ENCODE results near the gene ULK3. TPM values are rescaled to one million over a fixed set of nuclear protein-coding genes. Genes with fewer than 3 reads are reported as not detected.

ULK3 gene
- total and polyA plus RNA-seq, 10 of the 15 experiments (the other 5 are each of a cell fraction or from before 2014, with no cell fraction given), result 0.64 to 38.8 (median 27.1) TPM

GRCh38 chr15:74809956-74810355, 33.0 kb downstream of the ULK3 start (continued):
- no peak for TF ChIP-seq ZNF592 (IDR thresholded peaks at IDR 0.05)
- no peak for TF ChIP-seq KDM1A (IDR thresholded peaks at IDR 0.05; ENCODE audit: borderline replicate concordance)
- no peak for TF ChIP-seq ZSCAN29 (IDR thresholded peaks at IDR 0.05)

DNA sequence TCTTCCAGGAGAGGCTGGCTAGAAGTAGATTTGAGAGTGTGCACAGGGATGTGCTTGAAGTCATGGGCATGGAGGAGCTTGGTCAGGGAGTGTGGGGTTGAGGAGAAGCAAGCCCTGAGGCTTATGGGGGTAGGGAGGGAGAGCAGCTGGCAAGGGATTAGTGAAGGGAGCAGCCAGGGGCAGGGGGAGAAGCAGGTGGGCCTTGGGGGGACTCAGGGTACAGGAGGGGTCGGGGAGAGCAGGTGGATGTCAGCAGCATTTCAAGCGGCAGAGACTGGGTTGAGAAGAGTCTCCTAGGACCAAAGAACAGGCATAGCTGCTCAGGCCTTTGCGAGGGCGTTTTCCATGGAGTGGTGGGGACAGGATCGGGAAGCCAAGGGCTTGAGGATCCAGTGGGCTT, 33.7 kb downstream of the ULK3 start:
- ChIA-PET RAD21 (ENCODE audit: unreplicated experiment) (interaction anchor here (1.0 to 2.5 kb wide), 4 partner anchors 10 to 93 kb away, joined by 3 to 10 read pairs (median 5); no protein-coding TSS in a partner anchor), CTCF (interaction anchor here (0.7 to 3.7 kb wide), 10 partner anchors 9 to 141 kb away, joined by 3 to 21 read pairs (median 4); partner anchors contain the start of gene FAM219B), SMC1A (ENCODE audit: uncharacterized antibody, unreplicated experiment) (no interaction called here), POLR2A (interaction anchor here (0.8 kb wide), 1 partner anchor 97 kb away, joined by 3 read pairs; the partner anchor contains the start of gene FAM219B)
- no peaks in the 10 kb centered on the region for H3K27me3 ChIP-seq (replicated peaks in 1 of 2; ENCODE audit: control insufficient read depth in 2 of 2, insufficient read depth in 2 of 2, low read length in 1 of 2)
- DNase-seq (ENCODE audit: low read depth, low spot score) (no peak), ATAC-seq (no peak), FAIRE-seq (no peak)
- intact Hi-C loops (cut with micrococcal nuclease; ENCODE audit: unreplicated experiment), result no loop called here
- no peak overlapping the region for H3K27ac ChIP-seq (ENCODE audit: control insufficient read depth, insufficient read depth)
- BruUV-seq (replicated peaks), result no TSS peak
- H3K9me3 ChIP-seq (replicated peaks; ENCODE audit: control insufficient read depth, insufficient read depth, low read length), result no peaks in the 10 kb centered on the region
- no peak overlapping the region for H2AFZ ChIP-seq (ENCODE audit: control insufficient read depth, low read depth, low read length)
- no peaks in the 10 kb centered on the region for H3K4me1 ChIP-seq (ENCODE audit: control insufficient read depth, insufficient read depth, low read length)
- in situ Hi-C loops (cut with MboI), result no loop called here
- H4K20me1 ChIP-seq (ENCODE audit: control insufficient read depth, insufficient read depth), result no peaks in the 10 kb centered on the region
- WGBS (ENCODE audit: insufficient coverage, insufficient replicate concordance, low lambda C conversion rate, missing lambda C conversion rate), result 58% methylated on average over 5 of the region's 5 CpGs
- H3K36me3 ChIP-seq (ENCODE audit: control insufficient read depth in 2 of 2, insufficient read depth in 2 of 2, low read length in 1 of 2), result peaks cover 1 to 4% of the 10 kb centered on the region in 2 experiments; a peak in 3 of 4 replicates
- no peaks in the 10 kb centered on the region for H3K79me2 ChIP-seq (ENCODE audit: control insufficient read depth, insufficient read depth, low read length)
- H3K4me3 ChIP-seq, result no peak overlapping the region
- no peak overlapping the region for H3K4me2 ChIP-seq (ENCODE audit: control insufficient read depth, insufficient read depth)
- H3K9ac ChIP-seq (ENCODE audit: control insufficient read depth, insufficient read depth, low read length), result no peak overlapping the region
- TF ChIP-seq BHLHE40 (IDR thresholded peaks at IDR 0.05; ENCODE audit: borderline replicate concordance in 1 of 2, low read depth in 2 of 2, low read length in 1 of 2) (no peak), HCFC1 (IDR thresholded peaks at IDR 0.05; ENCODE audit: low read length) (no peak), NR2C2 (IDR thresholded peaks at IDR 0.05; ENCODE audit: borderline replicate concordance, control insufficient read depth, insufficient read length, low read depth) (no peak), MYC (IDR thresholded peaks at IDR 0.05; ENCODE audit: insufficient read depth, insufficient read length, insufficient replicate concordance, low read length, severe bottlenecking) (no peak), LARP7 (IDR thresholded peaks at IDR 0.05) (no peak), SIX5 (IDR thresholded peaks at IDR 0.05; ENCODE audit: low read depth, low read length, severe bottlenecking) (no peak), SKIL (IDR thresholded peaks at IDR 0.05; ENCODE audit: low read depth, poor library complexity, severe bottlenecking) (no peak), SUPT20H (IDR thresholded peaks at IDR 0.05; ENCODE audit: borderline replicate concordance, control insufficient read depth, low read depth, low read length) (no peak)
- TF ChIP-seq, protein P1, sequence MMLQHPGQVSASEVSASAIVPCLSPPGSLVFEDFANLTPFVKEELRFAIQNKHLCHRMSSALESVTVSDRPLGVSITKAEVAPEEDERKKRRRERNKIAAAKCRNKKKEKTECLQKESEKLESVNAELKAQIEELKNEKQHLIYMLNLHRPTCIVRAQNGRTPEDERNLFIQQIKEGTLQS (IDR thresholded peaks at IDR 0.05; ENCODE audit: borderline replicate concordance, extremely low read depth, low read depth, low read length), result no peak

Data from GM12878 (cell line).